HG03432 (cell line): ENCODE results near the gene LACTB.
"Not testable (repeated sequence)": the region's sequence is repeated elsewhere in the genome, so short reads cannot be mapped to it uniquely, and the experiment has no call there.

Experiments used
- ATAC-seq: cut with Tn5 transposase; IDR thresholded peaks from one replicate; pipeline ENCODE4 v1.9.1; 2021; ENCODE audit warnings: mild to moderate bottlenecking, moderate library complexity; ENCODE audit not compliant: unreplicated experiment

The LACTB gene

GRCh38 chr15:63089260-63090043, 32.2 kb upstream of the LACTB start:
- ATAC-seq, result no peak

GRCh38 chr15:63090472-63090871, 31.2 kb upstream of the LACTB start:
- no peak for ATAC-seq

GRCh38 chr15:63090887-63091286, 30.8 kb upstream of the LACTB start:
- ATAC-seq, result no peak

- no peak for ATAC-seq
These were observed 29.8 kb upstream of the LACTB start for GRCh38 chr15:63091679-63092446.

- ATAC-seq, result peak; percentile 56
These were observed 28.0 kb upstream of the LACTB start for GRCh38 chr15:63093486-63094205.

- ATAC-seq, result no peak
These were observed 27.1 kb upstream of the LACTB start for GRCh38 chr15:63094495-63094931.

GRCh38 chr15:63096178-63096577, 25.5 kb upstream of the LACTB start:
- ATAC-seq, result no peak

GRCh38 chr15:63098901-63099300, 22.8 kb upstream of the LACTB start:
- not testable (repeated sequence) for ATAC-seq

- ATAC-seq, result not testable (repeated sequence)
These were observed 22.1 kb upstream of the LACTB start for GRCh38 chr15:63099581-63099980.

- no peak for ATAC-seq
These were observed 18.2 kb upstream of the LACTB start for GRCh38 chr15:63103416-63103815.

GRCh38 chr15:63104727-63105126, 16.9 kb upstream of the LACTB start:
- ATAC-seq, result no peak

- not testable (repeated sequence) for ATAC-seq
These were observed 16.3 kb upstream of the LACTB start for GRCh38 chr15:63105354-63105753.

GRCh38 chr15:63107895-63108546, 13.6 kb upstream of the LACTB start:
- ATAC-seq, result no peak

GRCh38 chr15:63109498-63109897, 12.2 kb upstream of the LACTB start:
- ATAC-seq, result no peak

GRCh38 chr15:63109920-63110319, 11.7 kb upstream of the LACTB start:
- no peak for ATAC-seq

GRCh38 chr15:63110428-63111026, 11.1 kb upstream of the LACTB start:
- ATAC-seq, result no peak

- ATAC-seq, result no peak
These were observed 10.2 kb upstream of the LACTB start for GRCh38 chr15:63111481-63111880.

- ATAC-seq, result no peak
These were observed 8.8 kb upstream of the LACTB start for GRCh38 chr15:63112871-63113270.

- no peak for ATAC-seq
These were observed 7.2 kb upstream of the LACTB start for GRCh38 chr15:63114465-63114864.

- ATAC-seq, result no peak
These were observed 2.8 kb upstream of the LACTB start for GRCh38 chr15:63118854-63119253.
